ENCODE results near the gene PTGES3L. TPM values are rescaled to one million over a fixed set of nuclear protein-coding genes. Genes with fewer than 3 reads are reported as not detected.

PTGES3L gene
- total and polyA plus RNA-seq, 8 donors, result 0.26 to 3.6 (median 2.1) TPM

- Histone ChIP-seq H3K27ac (peak overlapping the region; percentile 19 to 55), H3K36me3 (peaks cover 0 to 70% of the 10 kb centered on the region in 2 donors), H3K9me3 (no peaks in the 10 kb centered on the region), H3K4me1 (peaks cover 3 to 72% of the 10 kb centered on the region in 2 donors), H3K4me3 (no peak overlapping the region), H3K27me3 (no peaks in the 10 kb centered on the region)
- no peak for TF ChIP-seq CTCF (IDR thresholded peaks at IDR 0.05)
- ATAC-seq (no peak), DNase-seq (no peak)
- intact Hi-C loops (cut with DNase I), result no loop called here
These were observed 34.3 kb upstream of the PTGES3L start for GRCh38 chr17:43014020-43014648.

- H3K27ac ChIP-seq, result no peak overlapping the region
- peaks cover under 1 to 72% of the 10 kb centered on the region in 2 donors for H3K4me1 ChIP-seq
- intact Hi-C loops (cut with DNase I), result no loop called here
- peaks cover 0 to 67% of the 10 kb centered on the region in 2 donors for H3K36me3 ChIP-seq
- ATAC-seq (no peak), DNase-seq (no peak)
- no peak overlapping the region for H3K4me3 ChIP-seq
- no peaks in the 10 kb centered on the region for H3K9me3 ChIP-seq
- no peaks in the 10 kb centered on the region for H3K27me3 ChIP-seq
- no peak for TF ChIP-seq CTCF (IDR thresholded peaks at IDR 0.05)
These were observed 33.4 kb upstream of the PTGES3L start for GRCh38 chr17:43013296-43013695.

GRCh38 chr17:43011728-43012472, 32.0 kb upstream of the PTGES3L start:
- Histone ChIP-seq H3K36me3 (peaks cover 0 to 55% of the 10 kb centered on the region in 2 donors), H3K4me3 (no peak overlapping the region), H3K27me3 (no peaks in the 10 kb centered on the region), H3K27ac (no peak overlapping the region), H3K4me1 (peaks cover 4 to 80% of the 10 kb centered on the region in 2 donors), H3K9me3 (no peaks in the 10 kb centered on the region)
- TF ChIP-seq CTCF (IDR thresholded peaks at IDR 0.05), result no peak
- ATAC-seq, result no peak
- intact Hi-C loops (cut with DNase I), result no loop called here
- DNase-seq, result peak in 1 of 4 donors; percentile 39

- Histone ChIP-seq H3K27me3 (no peaks in the 10 kb centered on the region), H3K4me3 (no peak overlapping the region), H3K27ac (peak overlapping the region in 1 of 2 donors; percentile 4), H3K4me1 (peaks cover 4 to 75% of the 10 kb centered on the region in 2 donors), H3K36me3 (peaks cover 0 to 44% of the 10 kb centered on the region in 2 donors), H3K9me3 (no peaks in the 10 kb centered on the region)
- DNase-seq (no peak), ATAC-seq (no peak)
- intact Hi-C loops (cut with DNase I), result no loop called here
- no peak for TF ChIP-seq CTCF (IDR thresholded peaks at IDR 0.05)
These were observed 30.9 kb upstream of the PTGES3L start for GRCh38 chr17:43010667-43011308.

Data from left lung (tissue), 10 donors.